Left lung (tissue), 10 donors: ENCODE data around the gene EFNA1. TPM values are rescaled to one million over a fixed set of nuclear protein-coding genes. Genes with fewer than 3 reads are reported as not detected.

ENCODE experiments used
- ATAC-seq: fragments of 200-7000 bp; cut with Tn5 transposase; one replicate; pipeline ENCODE4 v1.9.1; 2020; ENCODE audit warnings: moderate library complexity
- DNase-seq, 4 donors: peaks; one replicate each; pipeline ENCODE4 v3.0.0-alpha.2; 2013 to 2020
- H3K27ac ChIP-seq, 2 donors: fragments of 200-600 bp; sonication (generic) in 1 of 2; one replicate each; pipeline versions ENCODE4 v1.5.0 to v1.8.0; 2020 to 2021
- H3K27me3 ChIP-seq, 2 donors: fragments of 200-600 bp; sonication (generic) in 1 of 2; one replicate each; pipeline versions ENCODE4 v1.5.0 to v1.8.0; 2020 to 2021
- H3K36me3 ChIP-seq, 2 donors: fragments of 200-600 bp; sonication (generic) in 1 of 2; one replicate each; pipeline versions ENCODE4 v1.5.0 to v1.8.0; 2020 to 2021
- H3K4me1 ChIP-seq, 2 donors: fragments of 200-600 bp; one replicate each; pipeline ENCODE4 v1.8.0; 2021
- H3K4me3 ChIP-seq, 2 donors: fragments of 200-600 bp; sonication (generic) in 1 of 2; one replicate each; pipeline versions ENCODE4 v1.5.0 to v1.8.0; 2020 to 2021; ENCODE audit warnings: mild to moderate bottlenecking in 1 of 2
- H3K9me3 ChIP-seq, 2 donors: fragments of 200-600 bp; sonication (generic) in 1 of 2; one replicate each; pipeline versions ENCODE4 v1.5.0 to v1.8.0; 2020 to 2021
- intact Hi-C, 2 donors: fragments of 100-400 bp; cut with DNase I; formaldehyde crosslinking; loops; one replicate each; pipeline versions ENCODE4 v1.11.2 to v1.14.2; 2022
- polyA plus RNA-seq, 6 donors: library from polyadenylated mRNA; unstranded; fragments of 120-200 nt; gene quantifications; one replicate each; pipeline ENCODE4 v1.2.1, GENCODE V29; 2013; ENCODE audit not compliant: insufficient read length in 6 of 6
- total RNA-seq, 2 donors: library from RNA; stranded (reverse); fragmentation: NEBNext Ultra II Directional; extraction: Animal tissue kit (Norgen Biotek cat#: 25700); gene quantifications; one replicate each; pipeline ENCODE4 v1.2.1, GENCODE V29; 2021
- TF ChIP-seq, protein P1 (sequence below), 2 donors: fragments of 200-600 bp; sonication (generic) in 1 of 2; IDR thresholded peaks; one replicate each; pipeline versions ENCODE4 v1.5.0 to v1.8.0; 2021; ENCODE audit warnings: antibody characterized with exemption in 2 of 2
- donor health status: DM: no; HTN: yes; CAD: no.
- donor health status: DM: no; HTN: no; CAD: no.

EFNA1 gene
- total and polyA plus RNA-seq, 8 donors, result 63.7 to 148 (median 98.4) TPM

- H3K4me3 ChIP-seq, result no peak overlapping the region
- DNase-seq, result peak in 1 of 4 donors; percentile 43
- peaks cover 49 to 65% of the 10 kb centered on the region in 2 donors for H3K27me3 ChIP-seq
- H3K27ac ChIP-seq, result no peak overlapping the region
- intact Hi-C loops, result no loop called here
- H3K4me1 ChIP-seq, result peaks cover 45 to 75% of the 10 kb centered on the region in 2 donors
- no peak for ATAC-seq
- no peaks in the 10 kb centered on the region for H3K36me3 ChIP-seq
- H3K9me3 ChIP-seq, result no peaks in the 10 kb centered on the region
- TF ChIP-seq, protein P1, sequence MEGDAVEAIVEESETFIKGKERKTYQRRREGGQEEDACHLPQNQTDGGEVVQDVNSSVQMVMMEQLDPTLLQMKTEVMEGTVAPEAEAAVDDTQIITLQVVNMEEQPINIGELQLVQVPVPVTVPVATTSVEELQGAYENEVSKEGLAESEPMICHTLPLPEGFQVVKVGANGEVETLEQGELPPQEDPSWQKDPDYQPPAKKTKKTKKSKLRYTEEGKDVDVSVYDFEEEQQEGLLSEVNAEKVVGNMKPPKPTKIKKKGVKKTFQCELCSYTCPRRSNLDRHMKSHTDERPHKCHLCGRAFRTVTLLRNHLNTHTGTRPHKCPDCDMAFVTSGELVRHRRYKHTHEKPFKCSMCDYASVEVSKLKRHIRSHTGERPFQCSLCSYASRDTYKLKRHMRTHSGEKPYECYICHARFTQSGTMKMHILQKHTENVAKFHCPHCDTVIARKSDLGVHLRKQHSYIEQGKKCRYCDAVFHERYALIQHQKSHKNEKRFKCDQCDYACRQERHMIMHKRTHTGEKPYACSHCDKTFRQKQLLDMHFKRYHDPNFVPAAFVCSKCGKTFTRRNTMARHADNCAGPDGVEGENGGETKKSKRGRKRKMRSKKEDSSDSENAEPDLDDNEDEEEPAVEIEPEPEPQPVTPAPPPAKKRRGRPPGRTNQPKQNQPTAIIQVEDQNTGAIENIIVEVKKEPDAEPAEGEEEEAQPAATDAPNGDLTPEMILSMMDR (IDR thresholded peaks at IDR 0.05), result no peak
Measured at GRCh38 chr1:155083052-155083541, 44.6 kb upstream of the EFNA1 start.

DNA sequence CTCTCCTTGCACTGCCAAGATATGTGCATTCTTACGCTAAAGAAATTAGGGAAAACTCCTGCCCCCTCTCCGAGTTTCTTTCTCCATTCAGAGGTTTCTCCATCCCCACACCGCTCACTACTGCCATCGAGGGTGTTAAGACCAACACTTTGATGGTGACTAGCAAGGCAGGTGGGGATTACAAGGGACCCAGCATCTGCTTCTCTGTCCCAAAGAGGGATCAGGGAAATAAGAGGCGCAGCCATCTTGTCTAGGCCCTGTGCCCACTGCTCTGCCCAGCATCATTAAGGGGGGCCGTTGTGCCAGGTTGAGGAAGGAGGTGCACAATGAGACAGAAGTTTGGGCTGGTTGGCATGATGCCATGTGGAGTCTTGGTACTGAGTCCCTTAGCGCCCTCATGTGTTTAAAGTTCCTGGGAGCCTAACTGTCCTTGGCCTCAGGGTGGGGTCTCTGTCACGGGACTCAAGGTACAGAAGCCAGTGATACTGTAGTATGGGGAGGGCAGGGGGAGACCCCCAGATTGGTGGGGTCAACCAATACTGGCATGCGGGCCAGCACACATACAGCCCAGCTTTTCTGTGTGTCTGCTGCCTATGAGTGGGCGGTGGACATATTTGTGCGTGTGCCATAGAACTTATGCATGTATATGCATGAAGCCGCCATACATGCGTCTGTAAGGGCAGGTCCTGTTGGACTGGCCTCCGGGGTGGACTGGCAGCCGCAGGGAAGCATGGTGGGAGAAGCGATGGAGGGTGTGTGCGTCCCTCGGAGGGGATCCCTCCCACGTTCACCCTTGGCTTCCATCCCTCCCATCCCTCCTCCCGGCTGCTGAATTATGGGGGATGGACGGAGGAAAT, 43.6 kb upstream of the EFNA1 start:
- Histone ChIP-seq H3K9me3 (no peaks in the 10 kb centered on the region), H3K27ac (peak overlapping the region in 1 of 2 donors; percentile 87), H3K4me3 (peak overlapping the region in 1 of 2 donors; percentile 69), H3K36me3 (no peaks in the 10 kb centered on the region), H3K4me1 (peaks cover 42 to 65% of the 10 kb centered on the region in 2 donors), H3K27me3 (peaks cover 49 to 55% of the 10 kb centered on the region in 2 donors)
- ATAC-seq, result no peak
- intact Hi-C loops, result no loop called here
- TF ChIP-seq, protein P1 (IDR thresholded peaks at IDR 0.05), result no peak
- DNase-seq, result peak in 1 of 4 donors; percentile 14

- TF ChIP-seq, protein P1 (IDR thresholded peaks at IDR 0.05), result peak; percentile 87 to 96
- peak overlapping the region; percentile 58 to 69 for H3K4me3 ChIP-seq
- peaks cover 41 to 47% of the 10 kb centered on the region in 2 donors for H3K27me3 ChIP-seq
- no peaks in the 10 kb centered on the region for H3K9me3 ChIP-seq
- intact Hi-C loops, result no loop called here
- H3K36me3 ChIP-seq, result no peaks in the 10 kb centered on the region
- peak; percentile 90 for ATAC-seq
- peaks cover 35 to 56% of the 10 kb centered on the region in 2 donors for H3K4me1 ChIP-seq
- peak; percentile 94 to 99 (median 96) for DNase-seq
- H3K27ac ChIP-seq, result peak overlapping the region; percentile 87 to 94
Measured at GRCh38 chr1:155084722-155085503, 42.8 kb upstream of the EFNA1 start.

DNA sequence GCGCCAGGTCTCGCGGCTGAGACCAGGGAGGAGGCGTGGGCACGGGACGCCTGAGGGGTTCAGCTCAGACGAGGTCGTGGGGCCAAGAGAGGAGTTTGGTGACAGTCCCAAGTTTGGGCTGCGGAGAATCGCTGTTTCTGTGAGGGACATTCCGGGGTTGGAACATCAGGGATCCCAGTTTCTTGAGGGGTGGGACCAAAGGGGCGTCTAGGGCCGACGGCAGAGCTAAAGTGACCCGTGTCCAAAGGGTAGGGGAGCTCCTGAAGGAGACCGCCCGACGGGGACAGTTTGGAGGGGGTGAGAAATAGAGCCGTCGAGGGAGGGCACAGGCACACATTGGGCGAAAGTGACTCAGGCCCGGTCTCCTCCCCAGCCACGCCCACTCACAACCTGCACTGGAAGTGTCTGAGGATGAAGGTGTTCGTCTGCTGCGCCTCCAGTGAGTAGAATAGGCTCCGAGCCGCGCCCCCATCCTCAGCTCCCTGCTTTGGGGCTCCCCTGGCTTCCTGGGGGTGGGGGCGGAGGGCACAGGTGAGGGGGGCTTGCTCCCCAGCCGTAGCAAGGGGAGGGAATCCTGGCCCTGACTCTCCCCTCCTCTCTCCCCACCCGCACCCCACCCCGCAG, 42.1 kb upstream of the EFNA1 start:
- TF ChIP-seq, protein P1 (IDR thresholded peaks at IDR 0.05), result no peak
- Histone ChIP-seq H3K27ac (peak overlapping the region; percentile 87 to 94), H3K9me3 (no peaks in the 10 kb centered on the region), H3K36me3 (no peaks in the 10 kb centered on the region), H3K4me3 (peak overlapping the region; percentile 58 to 69), H3K27me3 (peaks cover 34 to 40% of the 10 kb centered on the region in 2 donors), H3K4me1 (peaks cover 27 to 49% of the 10 kb centered on the region in 2 donors)
- intact Hi-C loops, result no loop called here
- ATAC-seq (peak; percentile 54), DNase-seq (peak in 2 of 4 donors; percentile 80 to 88)
